ENCODE data around the gene BCL10. TPM values are rescaled to one million over a fixed set of nuclear protein-coding genes. Genes with fewer than 3 reads are reported as not detected.

The BCL10 gene
- total and polyA plus RNA-seq, 12 donors, result 5.5 to 34.6 (median 19.8) TPM

DNA sequence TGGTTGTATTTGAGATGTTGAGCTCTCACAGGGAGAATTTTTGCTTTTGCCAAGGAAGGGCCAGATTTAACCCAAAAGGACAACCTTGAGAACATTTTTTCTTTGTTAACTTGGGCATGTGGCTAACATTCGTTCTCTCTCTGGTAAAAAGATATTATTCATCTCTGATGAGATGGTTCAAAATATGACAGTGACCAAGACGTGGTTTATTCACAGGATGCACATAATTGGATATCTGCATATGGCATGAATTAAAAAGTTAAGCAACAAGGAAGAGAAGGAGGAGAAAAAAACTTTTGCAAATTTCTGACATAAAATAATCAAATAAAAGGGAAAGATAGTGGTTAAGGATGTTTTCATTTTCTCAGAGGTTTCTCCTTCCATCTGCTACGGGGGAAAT, 43.1 kb upstream of the BCL10 start:
- no peaks in the 10 kb centered on the region for H3K36me3 ChIP-seq (replicated peaks in 1 of 2)
- H3K27ac ChIP-seq, result no peak overlapping the region
- DNase-seq, result no peak
- no peaks in the 10 kb centered on the region for H3K27me3 ChIP-seq
- no peak overlapping the region for H3K4me3 ChIP-seq
- no peaks in the 10 kb centered on the region for H3K9me3 ChIP-seq (replicated peaks in 1 of 3)
- intact Hi-C loops (cut with DNase I), result no loop called here
- H3K4me1 ChIP-seq (replicated peaks in 1 of 2), result peaks cover 0 to 5% of the 10 kb centered on the region in 2 donors
- TF ChIP-seq, protein P1, sequence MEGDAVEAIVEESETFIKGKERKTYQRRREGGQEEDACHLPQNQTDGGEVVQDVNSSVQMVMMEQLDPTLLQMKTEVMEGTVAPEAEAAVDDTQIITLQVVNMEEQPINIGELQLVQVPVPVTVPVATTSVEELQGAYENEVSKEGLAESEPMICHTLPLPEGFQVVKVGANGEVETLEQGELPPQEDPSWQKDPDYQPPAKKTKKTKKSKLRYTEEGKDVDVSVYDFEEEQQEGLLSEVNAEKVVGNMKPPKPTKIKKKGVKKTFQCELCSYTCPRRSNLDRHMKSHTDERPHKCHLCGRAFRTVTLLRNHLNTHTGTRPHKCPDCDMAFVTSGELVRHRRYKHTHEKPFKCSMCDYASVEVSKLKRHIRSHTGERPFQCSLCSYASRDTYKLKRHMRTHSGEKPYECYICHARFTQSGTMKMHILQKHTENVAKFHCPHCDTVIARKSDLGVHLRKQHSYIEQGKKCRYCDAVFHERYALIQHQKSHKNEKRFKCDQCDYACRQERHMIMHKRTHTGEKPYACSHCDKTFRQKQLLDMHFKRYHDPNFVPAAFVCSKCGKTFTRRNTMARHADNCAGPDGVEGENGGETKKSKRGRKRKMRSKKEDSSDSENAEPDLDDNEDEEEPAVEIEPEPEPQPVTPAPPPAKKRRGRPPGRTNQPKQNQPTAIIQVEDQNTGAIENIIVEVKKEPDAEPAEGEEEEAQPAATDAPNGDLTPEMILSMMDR (IDR thresholded peaks at IDR 0.05), result no peak
- TF ChIP-seq POLR2A (IDR thresholded peaks at IDR 0.05), result no peak
- WGBS, 4 donors, result 56 to 70% (median 67%) methylated on average over 3 of the region's 3 CpGs

DNA sequence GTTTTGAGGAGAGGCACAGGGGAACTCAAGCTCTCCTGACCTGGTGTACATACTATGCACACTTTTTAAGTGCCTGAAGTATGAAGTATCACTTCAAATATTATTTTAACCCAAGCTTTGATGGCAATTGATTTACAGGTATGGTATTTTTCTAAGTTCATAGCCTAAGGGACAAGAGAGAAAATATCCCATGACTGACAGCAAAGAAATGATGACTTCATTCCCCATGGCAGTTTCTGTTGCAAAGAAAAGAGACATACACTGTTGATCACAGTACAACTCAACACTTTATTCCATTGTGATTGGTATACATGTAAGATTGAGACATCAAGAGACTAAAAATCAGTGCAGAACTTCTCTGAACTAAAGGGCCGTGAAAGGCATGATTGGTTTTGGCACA, 41.8 kb upstream of the BCL10 start:
- peaks cover 9 to 14% of the 10 kb centered on the region in 2 donors for H3K4me1 ChIP-seq (replicated peaks in 1 of 2)
- intact Hi-C loops (cut with DNase I), result no loop called here
- no peak for DNase-seq
- no peak overlapping the region for H3K27ac ChIP-seq
- no peaks in the 10 kb centered on the region for H3K9me3 ChIP-seq (replicated peaks in 1 of 3)
- H3K36me3 ChIP-seq (replicated peaks in 1 of 2), result no peaks in the 10 kb centered on the region
- H3K4me3 ChIP-seq, result no peak overlapping the region
- H3K27me3 ChIP-seq, result no peaks in the 10 kb centered on the region
- TF ChIP-seq POLR2A (IDR thresholded peaks at IDR 0.05), result no peak
- TF ChIP-seq, protein P1 (IDR thresholded peaks at IDR 0.05), result no peak
- 90 to 100% (median 96%) methylated on average over 1 of the region's 1 CpG for WGBS, 4 donors

DNA sequence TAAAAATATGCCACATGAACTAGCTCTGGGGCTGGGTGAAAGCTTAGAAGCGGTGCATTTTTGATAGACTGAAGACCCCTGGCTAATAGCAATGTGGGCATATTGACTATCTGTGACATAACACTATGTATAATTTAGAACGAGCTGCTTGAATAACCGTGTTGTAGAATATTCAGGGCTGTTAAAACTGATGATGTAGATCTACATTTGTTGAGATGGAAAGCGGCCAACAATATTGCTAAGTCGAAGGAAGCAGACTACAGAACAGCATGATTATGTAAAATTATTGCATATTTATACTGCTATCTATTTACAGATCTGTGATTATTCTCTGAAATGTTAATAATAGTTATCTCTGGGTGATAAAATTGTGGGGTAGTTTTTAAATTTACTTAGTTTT, 41.1 kb upstream of the BCL10 start:
- Histone ChIP-seq H3K27me3 (no peaks in the 10 kb centered on the region), H3K4me1 (replicated peaks in 1 of 2) (peaks cover 9 to 14% of the 10 kb centered on the region in 2 donors), H3K9me3 (replicated peaks in 1 of 3) (no peaks in the 10 kb centered on the region), H3K4me3 (no peak overlapping the region), H3K27ac (no peak overlapping the region), H3K36me3 (replicated peaks in 1 of 2) (no peaks in the 10 kb centered on the region)
- TF ChIP-seq, protein P1 (IDR thresholded peaks at IDR 0.05), result no peak
- TF ChIP-seq POLR2A (IDR thresholded peaks at IDR 0.05), result no peak
- intact Hi-C loops (cut with DNase I), result no loop called here
- WGBS, 4 donors, result 76 to 84% (median 78%) methylated on average over 5 of the region's 5 CpGs
- DNase-seq, result no peak

DNA sequence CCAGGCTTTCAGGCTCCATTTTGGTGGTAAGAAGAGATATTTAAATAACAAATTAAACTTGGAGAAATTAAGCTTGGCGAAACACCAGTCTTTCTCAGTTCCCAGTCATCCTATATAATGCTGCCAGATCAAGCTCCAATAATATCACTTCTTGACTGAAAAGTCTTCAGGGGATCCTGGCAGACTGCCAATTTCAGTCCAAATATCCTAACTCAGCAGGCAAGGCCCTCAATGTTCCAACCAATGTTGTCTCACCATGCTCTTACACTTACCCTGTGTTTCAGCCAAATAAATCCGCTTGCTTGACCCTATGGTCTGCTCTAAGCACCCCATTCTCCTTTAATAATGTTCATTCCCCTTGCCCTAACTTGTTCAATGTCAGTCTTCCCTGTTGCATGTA, 39.9 kb upstream of the BCL10 start:
- TF ChIP-seq, protein P1 (IDR thresholded peaks at IDR 0.05), result no peak
- TF ChIP-seq POLR2A (IDR thresholded peaks at IDR 0.05), result no peak
- Histone ChIP-seq H3K27me3 (no peaks in the 10 kb centered on the region), H3K27ac (no peak overlapping the region), H3K36me3 (replicated peaks in 1 of 2) (no peaks in the 10 kb centered on the region), H3K4me1 (replicated peaks in 1 of 2) (peaks cover 9 to 12% of the 10 kb centered on the region in 2 donors), H3K9me3 (replicated peaks in 1 of 3) (no peaks in the 10 kb centered on the region), H3K4me3 (no peak overlapping the region)
- DNase-seq, result no peak
- WGBS, 4 donors, result 89 to 95% (median 92%) methylated on average over 2 of the region's 2 CpGs
- intact Hi-C loops (cut with DNase I), result no loop called here
